CD4-positive, alpha-beta T cell treated with Interleukin-6 at 100 ng/mL for 8 hours (primary cell): ENCODE measurements around the gene SHPK.
"Not testable (repeated sequence)": the region's sequence is repeated elsewhere in the genome, so short reads cannot be mapped to it uniquely, and the experiment has no call there.

Experiments used
- DNase-seq: peaks from one replicate; pipeline ENCODE4 v3.0.0-alpha.2; 2020; ENCODE audit warnings: mixed read lengths, low spot score

The SHPK gene

GRCh38 chr17:3589784-3590183 is 46.3 kb downstream of the SHPK start:
- DNase-seq = no peak

DNA sequence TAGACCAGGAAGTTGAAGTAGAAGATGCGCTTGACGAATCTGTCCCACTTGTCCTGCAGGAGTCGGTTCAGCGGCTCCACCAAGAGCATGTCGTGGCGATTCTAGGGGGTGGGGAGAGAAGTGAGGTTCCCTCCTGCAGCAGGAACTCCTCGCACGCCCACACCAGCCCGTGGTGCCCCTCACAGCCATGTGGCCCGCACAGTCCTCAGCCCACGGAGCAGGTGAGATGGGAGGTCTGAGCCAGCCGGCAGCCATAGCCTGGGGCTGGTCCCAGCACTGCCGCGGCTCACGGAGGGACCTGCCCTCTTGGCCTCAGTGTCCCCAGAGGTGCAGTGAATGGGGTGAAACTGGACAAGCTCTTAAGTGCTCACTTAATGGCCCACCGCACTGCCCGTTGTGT is 50.2 kb downstream of the SHPK start:
- DNase-seq = no peak

DNA sequence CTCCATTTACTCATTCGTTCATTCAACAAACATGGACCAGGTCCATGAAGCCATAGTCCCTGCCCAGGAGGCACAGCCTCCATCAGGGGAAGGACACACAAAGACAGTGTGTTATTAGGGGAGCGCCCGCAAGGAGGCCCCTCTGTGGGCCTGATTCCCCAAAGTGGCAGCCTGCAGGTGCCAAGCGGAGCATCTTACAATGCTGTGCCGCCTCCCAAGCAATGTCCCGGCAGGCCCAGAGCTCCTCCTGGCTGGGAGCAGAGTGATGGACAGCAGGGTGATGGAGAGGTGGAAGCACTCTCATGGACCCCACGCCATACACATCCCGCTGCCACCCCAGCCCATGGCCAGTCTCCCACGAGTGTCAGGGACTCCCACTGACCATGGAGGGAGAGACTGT is 52.6 kb downstream of the SHPK start:
- no peak for DNase-seq

GRCh38 chr17:3582915-3583314 is 53.1 kb downstream of the SHPK start:
- no peak for DNase-seq

- not testable (repeated sequence) for DNase-seq
Measured at GRCh38 chr17:3578667-3579066, 57.4 kb downstream of the SHPK start.

- no peak for DNase-seq
Measured at GRCh38 chr17:3576970-3577369, 59.1 kb downstream of the SHPK start.

- no peak for DNase-seq
Measured at GRCh38 chr17:3575511-3575910, 60.5 kb downstream of the SHPK start.

- DNase-seq = no peak
Measured at GRCh38 chr17:3574231-3574630, 61.8 kb downstream of the SHPK start.

DNA sequence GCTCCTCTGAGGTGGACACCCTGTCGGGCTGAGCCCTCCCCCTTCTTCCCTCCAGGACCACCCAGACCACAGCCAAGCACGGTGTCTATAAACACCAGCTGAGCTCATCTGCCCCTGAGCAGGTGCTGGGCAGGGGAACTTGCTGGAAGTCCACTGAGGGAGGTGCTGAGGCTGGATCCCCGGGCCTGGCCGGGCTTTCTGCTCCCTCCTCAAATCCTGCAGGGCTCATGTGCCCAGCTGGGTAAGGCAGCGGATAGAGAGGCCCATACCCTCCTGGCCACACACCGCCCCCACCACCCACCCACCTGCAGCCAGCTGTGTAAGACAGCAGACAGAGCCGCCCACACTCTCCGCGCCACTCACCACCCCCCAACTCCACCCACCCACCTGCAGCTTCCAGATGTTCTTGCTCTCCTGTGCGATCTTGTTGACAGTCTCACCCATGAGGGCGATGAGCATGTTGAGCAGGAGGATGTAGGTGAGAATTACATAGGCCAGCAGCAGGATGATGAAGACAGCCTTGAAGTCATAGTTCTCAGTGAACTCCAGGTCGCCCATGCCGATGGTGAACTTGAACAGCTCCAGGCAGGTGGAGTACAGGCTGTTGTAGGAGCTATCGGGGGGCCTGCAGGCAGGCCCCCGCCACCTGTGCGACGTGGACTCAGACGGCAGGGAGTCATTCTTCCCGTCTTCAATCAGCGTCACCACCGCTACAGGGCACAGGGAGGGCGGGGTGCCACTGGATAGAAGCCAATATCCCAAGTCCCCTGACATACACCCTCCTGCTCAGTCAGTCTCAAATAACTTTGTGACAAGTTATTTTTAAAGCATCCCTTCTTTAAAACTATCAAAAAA is 62.6 kb downstream of the SHPK start:
- no peak for DNase-seq

GRCh38 chr17:3572231-3572630 is 63.8 kb downstream of the SHPK start:
- no peak for DNase-seq

DNA sequence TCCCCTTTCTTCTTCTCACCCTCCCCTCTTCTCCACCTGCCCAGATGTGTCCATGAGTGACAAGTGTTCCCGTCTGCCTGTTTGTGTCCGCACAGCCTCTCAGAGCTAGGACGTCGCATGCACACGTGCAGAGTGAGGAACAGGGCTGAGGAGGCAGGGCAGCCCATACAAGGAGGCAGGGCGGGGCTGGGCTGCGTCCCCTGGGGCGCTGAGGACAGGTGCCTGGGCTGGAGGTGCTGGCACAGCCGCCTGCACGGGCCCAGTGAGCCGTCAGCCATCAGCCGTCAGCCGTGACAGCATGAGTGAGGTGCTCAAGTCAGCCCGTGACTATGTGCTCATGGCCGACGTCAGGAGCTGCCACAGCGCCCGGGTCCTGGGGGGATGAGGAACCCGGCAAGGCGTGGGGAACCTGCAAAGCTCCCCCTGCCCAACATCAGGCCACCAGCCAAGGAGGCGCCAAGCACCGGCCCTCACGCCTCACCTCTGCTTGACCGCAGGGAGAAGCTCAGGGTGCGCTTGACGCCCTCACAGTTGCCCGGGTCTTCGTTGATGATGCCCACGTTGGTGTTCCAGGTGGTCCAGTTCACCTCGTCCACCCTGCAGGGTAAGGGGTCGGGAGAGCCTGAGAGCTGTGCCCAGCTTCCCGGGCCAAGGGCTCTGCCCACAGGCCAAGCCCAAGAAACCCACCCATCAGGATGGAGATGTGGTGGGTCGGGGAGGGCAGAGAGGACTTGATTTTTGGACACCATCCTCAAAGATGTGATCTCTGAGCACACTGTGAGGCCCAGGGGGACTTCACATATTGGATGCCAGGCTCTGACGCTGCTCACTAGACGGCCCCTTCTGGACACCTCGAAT is 64.8 kb downstream of the SHPK start:
- DNase-seq = no peak

DNA sequence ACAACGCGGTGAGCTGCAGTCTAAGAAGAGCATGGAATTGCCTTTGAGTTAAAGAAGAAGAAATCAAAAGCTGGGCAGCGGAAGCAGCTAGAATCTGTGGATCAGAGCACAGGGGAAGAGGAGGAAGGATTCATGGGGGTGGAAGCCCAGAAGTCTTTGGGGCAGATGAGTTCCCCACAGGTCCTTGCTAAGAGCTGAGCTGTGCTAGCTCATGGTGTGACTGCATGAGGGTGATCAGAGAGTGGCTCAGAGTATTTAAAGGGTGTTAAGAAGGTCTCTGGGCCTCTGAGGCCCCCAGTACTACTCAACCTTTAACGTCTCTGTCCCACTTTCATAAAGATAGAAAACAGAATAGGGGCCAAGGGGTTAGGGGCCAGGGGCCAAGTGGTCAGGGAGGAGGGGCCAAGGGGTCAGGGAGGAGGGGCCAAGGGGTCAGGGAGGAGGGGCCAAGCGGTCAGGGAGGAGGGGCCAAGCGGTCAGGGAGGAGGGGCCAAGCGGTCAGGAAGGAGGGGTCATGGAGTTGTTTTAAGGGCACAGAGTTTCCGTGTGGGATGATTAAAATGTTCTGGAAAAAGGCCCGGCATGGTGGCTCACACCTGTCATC is 66.4 kb downstream of the SHPK start:
- no peak for DNase-seq

DNA sequence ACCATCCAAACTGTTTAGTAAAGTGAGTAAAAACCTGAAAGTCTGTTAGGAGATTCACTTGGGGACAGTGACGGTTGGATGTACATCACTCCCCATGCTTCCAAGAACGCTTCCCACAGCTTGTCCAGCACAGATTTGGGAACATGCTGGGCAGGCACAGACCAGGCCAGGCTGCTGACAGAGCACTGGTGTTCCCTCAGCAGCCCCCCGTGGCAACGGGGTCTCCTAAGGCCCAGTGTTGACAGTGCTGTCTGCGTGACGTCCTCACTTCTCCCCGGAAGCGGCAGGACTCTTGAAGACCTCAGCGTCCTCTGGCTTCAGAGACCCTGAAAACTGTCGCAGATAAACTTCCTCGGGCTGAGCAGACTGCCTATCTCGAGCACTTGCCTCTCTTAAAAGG is 69.5 kb downstream of the SHPK start:
- no peak for DNase-seq

DNA sequence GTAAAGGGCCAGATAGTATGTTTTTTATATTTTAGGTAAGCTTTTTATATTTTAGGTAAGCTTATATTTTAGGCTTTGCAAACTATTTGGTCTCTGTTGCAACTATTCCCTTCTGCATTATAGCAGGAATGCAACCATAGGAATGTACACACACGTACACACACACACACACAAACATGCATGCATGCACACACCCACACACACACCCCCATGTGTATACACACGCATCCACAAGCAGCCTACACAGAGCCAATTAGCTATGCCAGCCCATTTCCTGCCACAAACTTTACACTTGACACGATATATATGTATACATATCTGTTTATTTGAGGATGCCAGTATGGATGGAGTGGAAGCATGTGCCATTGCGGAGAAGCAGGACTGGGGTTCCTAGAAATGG is 70.9 kb downstream of the SHPK start:
- no peak for DNase-seq

DNA sequence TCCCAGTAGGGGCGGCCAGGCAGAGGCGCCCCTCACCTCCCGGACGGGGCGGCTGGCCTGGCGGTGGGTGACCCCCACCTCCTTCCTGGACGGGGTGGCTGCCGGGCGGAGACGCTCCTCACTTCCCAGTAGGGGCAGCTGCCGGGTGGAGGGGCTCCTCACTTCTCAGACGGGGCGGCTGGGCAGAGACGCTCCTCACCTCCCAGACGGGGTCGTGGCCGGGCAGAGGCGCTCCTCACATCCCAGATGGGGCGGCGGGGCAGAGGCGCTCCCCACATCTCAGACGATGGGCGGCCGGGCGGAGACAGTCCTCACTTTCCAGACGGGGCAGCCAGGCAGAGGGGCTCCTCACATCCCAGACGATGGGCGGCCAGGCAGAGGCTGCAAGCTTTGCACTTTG is 71.8 kb downstream of the SHPK start:
- DNase-seq = not testable (repeated sequence)

- no peak for DNase-seq
Measured at GRCh38 chr17:3559270-3559645, 76.8 kb downstream of the SHPK start.

- DNase-seq = peak; percentile 29
Measured at GRCh38 chr17:3558603-3559269, 77.3 kb downstream of the SHPK start.
